ENCODE results near the gene NDUFAF2.
A peak's percentile ranks its signal among the peaks of the same experiment; 100 is the strongest.

NDUFAF2 gene

GRCh38 chr5:61120534-61120933, 175.5 kb downstream of the NDUFAF2 start:
- no peak for DNase-seq (ENCODE audit: low read depth in 3 of 3)

- no peak for DNase-seq (ENCODE audit: low read depth in 3 of 3)
Measured at GRCh38 chr5:61123145-61123544, 178.1 kb downstream of the NDUFAF2 start.

- DNase-seq (ENCODE audit: low read depth in 3 of 3): no peak
Measured at GRCh38 chr5:61130289-61130688, 185.3 kb downstream of the NDUFAF2 start.

- DNase-seq (ENCODE audit: low read depth in 3 of 3): no peak
Measured at GRCh38 chr5:61132559-61132958, 187.6 kb downstream of the NDUFAF2 start.

GRCh38 chr5:61137835-61138234, 192.8 kb downstream of the NDUFAF2 start:
- DNase-seq (ENCODE audit: low read depth in 3 of 3): no peak

- no peak for DNase-seq (ENCODE audit: low read depth in 3 of 3)
Measured at GRCh38 chr5:61139094-61139873, 194.3 kb downstream of the NDUFAF2 start.

- no peak for DNase-seq (ENCODE audit: low read depth in 3 of 3)
Measured at GRCh38 chr5:61139931-61140330, 194.9 kb downstream of the NDUFAF2 start.

- no peak for DNase-seq (ENCODE audit: low read depth in 3 of 3)
Measured at GRCh38 chr5:61141801-61142200, 196.8 kb downstream of the NDUFAF2 start.

GRCh38 chr5:61142391-61142790, 197.4 kb downstream of the NDUFAF2 start:
- no peak for DNase-seq (ENCODE audit: low read depth in 3 of 3)

- no peak for DNase-seq (ENCODE audit: low read depth in 3 of 3)
Measured at GRCh38 chr5:61142811-61143210, 197.8 kb downstream of the NDUFAF2 start.

- no peak for DNase-seq (ENCODE audit: low read depth in 3 of 3)
Measured at GRCh38 chr5:61148515-61148914, 203.5 kb downstream of the NDUFAF2 start.

GRCh38 chr5:61151893-61152292, 206.9 kb downstream of the NDUFAF2 start:
- DNase-seq (ENCODE audit: low read depth in 3 of 3): no peak

GRCh38 chr5:61159070-61159469, 214.1 kb downstream of the NDUFAF2 start:
- DNase-seq (ENCODE audit: low read depth in 3 of 3): no peak

GRCh38 chr5:61159836-61160235, 214.8 kb downstream of the NDUFAF2 start:
- no peak for DNase-seq (ENCODE audit: low read depth in 3 of 3)

- no peak for DNase-seq (ENCODE audit: low read depth in 3 of 3)
Measured at GRCh38 chr5:61160497-61160896, 215.5 kb downstream of the NDUFAF2 start.

- DNase-seq (ENCODE audit: low read depth in 3 of 3): peak; percentile 62 to 80 (median 77)
Measured at GRCh38 chr5:61162010-61162831, 217.2 kb downstream of the NDUFAF2 start, which contains the start of gene SMIM15. TSS of gene SMIM15 (minus strand) at chr5:61162468. CDS start at chr5:61160171, 2,297 bp downstream.

GRCh38 chr5:61162832-61163567, 218.0 kb downstream of the NDUFAF2 start:
- no peak for DNase-seq (ENCODE audit: low read depth in 3 of 3)

- DNase-seq (ENCODE audit: low read depth in 3 of 3): no peak
Measured at GRCh38 chr5:61163905-61164304, 218.9 kb downstream of the NDUFAF2 start.

GRCh38 chr5:61167382-61167781, 222.4 kb downstream of the NDUFAF2 start:
- DNase-seq (ENCODE audit: low read depth in 3 of 3): no peak

GRCh38 chr5:61168951-61169350, 223.9 kb downstream of the NDUFAF2 start:
- no peak for DNase-seq (ENCODE audit: low read depth in 3 of 3)

- DNase-seq (ENCODE audit: low read depth in 3 of 3): no peak
Measured at GRCh38 chr5:61171479-61171878, 226.5 kb downstream of the NDUFAF2 start.

GRCh38 chr5:61176631-61177030, 231.6 kb downstream of the NDUFAF2 start:
- DNase-seq (ENCODE audit: low read depth in 3 of 3): no peak
